HUES64 (cell line): ENCODE measurements around the gene CD6.
"Not testable (repeated sequence)": the region's sequence is repeated elsewhere in the genome, so short reads cannot be mapped to it uniquely, and the experiment has no call there.

Experiments
- H3K27ac ChIP-seq: 2 replicates; pipeline ENCODE4 v1.7.0; 2013; ENCODE audit warnings: low read depth, low read length, inconsistent platforms
- H3K27me3 ChIP-seq: 2 replicates; pipeline ENCODE4 v1.6.1; 2013; ENCODE audit warnings: mild to moderate bottlenecking, low read length; ENCODE audit not compliant: insufficient read depth
- H3K36me3 ChIP-seq: 2 replicates; pipeline ENCODE4 v1.6.1; 2013; ENCODE audit warnings: mild to moderate bottlenecking, low read length; ENCODE audit not compliant: insufficient read depth
- H3K4me1 ChIP-seq: 2 replicates; pipeline ENCODE4 v1.6.1; 2013; ENCODE audit warnings: mild to moderate bottlenecking, low read length, moderate library complexity; ENCODE audit not compliant: insufficient read depth
- H3K4me3 ChIP-seq: 2 replicates; pipeline ENCODE4 v1.5.1; 2013; ENCODE audit warnings: mild to moderate bottlenecking, low read length, moderate library complexity
- H3K9ac ChIP-seq: 2 replicates; pipeline ENCODE4 v1.6.1; 2013; ENCODE audit warnings: mild to moderate bottlenecking, low read depth, low read length
- H3K9me3 ChIP-seq: 2 replicates; pipeline ENCODE4 v1.6.1; 2013; ENCODE audit warnings: low read depth, low read length; ENCODE audit not compliant: insufficient read depth
- WGBS: fragments of 150-250, 120-280 bp; methylation state at CpG from one replicate; pipeline ENCODE4 v1.1.7; 2013; ENCODE audit warnings: missing lambda C conversion rate; 5-methylcytosine and 5-hydroxymethylcytosine counted together

The CD6 gene

DNA sequence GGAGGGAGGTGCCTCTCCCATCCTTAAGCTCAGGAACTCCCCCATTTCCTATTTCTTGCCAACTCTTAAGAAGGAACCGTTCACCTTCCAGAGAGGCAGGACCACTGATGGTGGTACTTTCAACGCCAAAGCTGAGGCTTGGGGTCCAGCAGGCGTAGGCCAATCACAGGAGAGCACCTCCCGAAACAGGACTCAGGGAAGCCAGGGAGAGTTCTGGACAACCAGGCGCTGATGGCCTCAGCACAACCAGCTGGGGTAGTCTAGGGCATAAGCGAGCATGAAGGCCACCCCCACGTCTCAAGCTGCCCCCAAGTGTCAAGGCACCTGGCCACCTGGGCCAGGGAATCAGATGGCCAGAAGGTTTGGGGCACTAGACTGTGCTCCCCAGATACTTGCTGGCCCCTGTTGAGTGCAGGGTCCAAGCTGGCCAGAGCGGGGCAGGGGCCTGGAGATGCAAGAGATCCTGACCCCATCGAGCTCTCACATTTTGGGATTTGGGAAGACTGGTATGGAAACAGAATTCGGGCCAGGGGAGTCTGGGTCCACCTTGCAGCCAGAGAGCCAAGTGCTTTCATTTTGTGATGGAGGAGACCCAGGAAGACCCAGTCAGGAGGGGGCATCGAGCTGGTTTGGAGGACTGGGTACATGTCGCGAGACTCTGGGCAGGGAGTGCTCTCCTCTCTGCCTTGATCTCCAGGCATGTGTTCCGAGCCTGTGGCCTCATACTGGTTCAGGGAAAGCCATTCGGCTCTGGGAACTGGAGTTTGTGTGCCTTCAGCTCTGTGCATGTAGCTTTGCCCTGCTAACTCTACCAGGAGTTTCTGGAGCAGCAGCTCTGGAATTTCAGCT is 926 bp downstream of the CD6 start:
- Histone ChIP-seq H3K27ac (no peak overlapping the region), H3K4me3 (no peak overlapping the region), H3K4me1 (no peaks in the 10 kb centered on the region), H3K9me3 (no peaks in the 10 kb centered on the region), H3K9ac (no peak overlapping the region), H3K27me3 (no peaks in the 10 kb centered on the region), H3K36me3 (no peaks in the 10 kb centered on the region)
- 93% methylated on average over 15 of the region's 15 CpGs for WGBS

DNA sequence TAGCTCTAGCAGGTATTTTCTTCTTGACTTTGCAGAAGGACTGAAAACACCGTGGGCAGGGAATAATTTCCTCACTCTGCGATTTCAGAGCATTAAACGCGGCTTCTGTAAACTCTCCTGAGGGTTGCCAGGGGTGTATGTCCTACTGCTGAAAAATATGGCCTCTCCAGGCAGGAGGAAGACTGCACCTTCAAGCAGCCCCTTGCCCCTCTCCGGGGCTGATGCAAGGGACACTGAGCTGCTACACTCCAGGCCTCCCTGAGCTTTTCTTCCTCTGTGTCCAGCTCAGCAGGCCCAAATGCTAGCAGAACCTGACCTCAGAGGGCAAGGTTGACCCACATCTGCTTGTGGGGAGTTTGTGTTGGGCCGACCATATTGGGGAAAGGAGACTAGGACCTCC is 2.2 kb downstream of the CD6 start:
- H3K9me3 ChIP-seq, result no peaks in the 10 kb centered on the region
- no peak overlapping the region for H3K9ac ChIP-seq
- no peaks in the 10 kb centered on the region for H3K36me3 ChIP-seq
- no peaks in the 10 kb centered on the region for H3K27me3 ChIP-seq
- 90% methylated on average over 6 of the region's 6 CpGs for WGBS
- no peak overlapping the region for H3K4me3 ChIP-seq
- no peaks in the 10 kb centered on the region for H3K4me1 ChIP-seq
- H3K27ac ChIP-seq, result no peak overlapping the region

DNA sequence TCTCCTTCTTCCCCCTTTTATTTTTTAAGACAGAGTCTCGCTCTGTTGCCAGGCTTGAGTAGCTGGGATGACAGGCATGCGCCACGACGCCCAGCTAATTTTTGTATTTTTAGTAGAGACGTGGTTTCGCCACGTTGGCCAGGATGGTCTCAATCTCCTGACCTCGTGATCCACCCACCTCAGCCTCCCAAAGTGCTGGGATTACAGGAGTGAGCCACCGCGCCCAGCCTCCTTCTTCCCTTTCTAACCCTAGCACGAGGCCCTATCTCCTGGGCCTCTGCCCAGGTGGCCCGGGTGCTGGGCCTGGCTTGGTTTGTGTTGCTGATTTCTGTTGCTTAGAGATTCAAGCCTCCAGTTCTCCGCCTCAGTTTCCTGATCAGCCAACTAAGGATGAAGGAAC is 2.8 kb downstream of the CD6 start:
- not testable (repeated sequence) for H3K27ac ChIP-seq, H3K27me3 ChIP-seq, H3K9me3 ChIP-seq, H3K36me3 ChIP-seq, H3K4me3 ChIP-seq, H3K4me1 ChIP-seq, H3K9ac ChIP-seq
- WGBS, result 94% methylated on average over 13 of the region's 13 CpGs

DNA sequence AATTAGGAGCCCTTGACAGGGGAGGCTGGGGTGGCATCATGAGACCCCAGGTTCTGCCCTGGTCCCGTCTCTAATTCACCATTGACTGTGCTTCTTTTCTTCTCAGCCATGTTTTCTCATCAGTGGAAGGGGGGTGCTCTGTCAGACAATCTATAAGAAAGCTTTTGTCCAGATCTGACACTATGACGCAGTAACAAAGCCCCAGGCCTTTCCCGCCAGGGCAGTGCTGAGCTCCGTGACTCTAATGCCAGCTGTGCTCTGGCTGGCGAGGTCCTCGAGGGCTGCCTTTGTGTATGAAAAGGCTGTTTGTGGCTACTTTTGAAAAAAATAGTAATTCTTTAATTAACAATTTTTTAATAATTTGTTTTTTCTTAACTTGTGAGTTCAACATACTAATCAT is 3.2 kb downstream of the CD6 start:
- 98% methylated on average over 6 of the region's 6 CpGs for WGBS
- Histone ChIP-seq H3K36me3 (no peaks in the 10 kb centered on the region), H3K27ac (no peak overlapping the region), H3K4me3 (no peak overlapping the region), H3K4me1 (no peaks in the 10 kb centered on the region), H3K9ac (no peak overlapping the region), H3K9me3 (no peaks in the 10 kb centered on the region), H3K27me3 (no peaks in the 10 kb centered on the region)

DNA sequence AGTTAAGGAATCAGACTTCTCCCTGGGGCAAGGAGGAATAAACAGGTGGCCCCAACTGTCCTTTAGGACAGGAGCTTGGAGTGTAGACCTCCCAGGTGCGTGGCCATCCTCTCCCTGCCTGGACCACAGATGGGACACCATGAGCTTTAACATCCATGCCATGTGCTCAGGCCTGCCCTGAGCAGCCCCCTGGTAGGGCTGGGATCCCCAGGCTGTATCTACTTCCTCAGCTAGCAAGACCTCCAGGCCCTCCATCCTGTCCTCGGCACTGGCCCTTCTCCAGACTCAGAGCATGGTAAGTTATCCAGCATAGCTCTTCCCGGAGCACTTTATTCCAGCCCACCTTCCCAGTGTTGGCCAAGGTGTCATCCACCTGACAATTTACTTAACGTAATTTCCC is 5.7 kb downstream of the CD6 start:
- no peaks in the 10 kb centered on the region for H3K36me3 ChIP-seq
- no peaks in the 10 kb centered on the region for H3K9me3 ChIP-seq
- no peaks in the 10 kb centered on the region for H3K27me3 ChIP-seq
- no peaks in the 10 kb centered on the region for H3K4me1 ChIP-seq
- H3K4me3 ChIP-seq, result no peak overlapping the region
- no peak overlapping the region for H3K9ac ChIP-seq
- WGBS, result 91% methylated on average over 4 of the region's 4 CpGs
- no peak overlapping the region for H3K27ac ChIP-seq

DNA sequence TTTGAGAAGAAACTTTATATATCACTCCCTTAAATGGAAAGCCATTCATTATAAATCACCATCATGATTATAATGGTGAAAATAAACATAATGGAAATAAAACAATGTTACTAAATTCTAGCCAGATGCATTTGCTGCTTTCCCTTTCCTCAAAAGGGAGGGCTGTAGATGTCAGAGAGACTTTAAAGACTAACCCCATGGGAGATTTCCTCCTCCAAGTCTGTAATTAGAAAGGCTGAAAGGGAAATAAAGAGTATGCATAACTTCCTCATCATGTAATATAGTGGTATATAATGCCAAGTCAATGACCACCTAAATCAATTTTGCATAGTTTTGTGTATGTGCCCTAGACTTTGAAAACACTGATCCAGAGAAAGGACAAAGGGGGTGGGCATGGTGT is 6.4 kb downstream of the CD6 start:
- Histone ChIP-seq H3K27me3 (no peaks in the 10 kb centered on the region), H3K9ac (no peak overlapping the region), H3K27ac (no peak overlapping the region), H3K36me3 (no peaks in the 10 kb centered on the region), H3K4me3 (no peak overlapping the region), H3K9me3 (no peaks in the 10 kb centered on the region), H3K4me1 (no peaks in the 10 kb centered on the region)

DNA sequence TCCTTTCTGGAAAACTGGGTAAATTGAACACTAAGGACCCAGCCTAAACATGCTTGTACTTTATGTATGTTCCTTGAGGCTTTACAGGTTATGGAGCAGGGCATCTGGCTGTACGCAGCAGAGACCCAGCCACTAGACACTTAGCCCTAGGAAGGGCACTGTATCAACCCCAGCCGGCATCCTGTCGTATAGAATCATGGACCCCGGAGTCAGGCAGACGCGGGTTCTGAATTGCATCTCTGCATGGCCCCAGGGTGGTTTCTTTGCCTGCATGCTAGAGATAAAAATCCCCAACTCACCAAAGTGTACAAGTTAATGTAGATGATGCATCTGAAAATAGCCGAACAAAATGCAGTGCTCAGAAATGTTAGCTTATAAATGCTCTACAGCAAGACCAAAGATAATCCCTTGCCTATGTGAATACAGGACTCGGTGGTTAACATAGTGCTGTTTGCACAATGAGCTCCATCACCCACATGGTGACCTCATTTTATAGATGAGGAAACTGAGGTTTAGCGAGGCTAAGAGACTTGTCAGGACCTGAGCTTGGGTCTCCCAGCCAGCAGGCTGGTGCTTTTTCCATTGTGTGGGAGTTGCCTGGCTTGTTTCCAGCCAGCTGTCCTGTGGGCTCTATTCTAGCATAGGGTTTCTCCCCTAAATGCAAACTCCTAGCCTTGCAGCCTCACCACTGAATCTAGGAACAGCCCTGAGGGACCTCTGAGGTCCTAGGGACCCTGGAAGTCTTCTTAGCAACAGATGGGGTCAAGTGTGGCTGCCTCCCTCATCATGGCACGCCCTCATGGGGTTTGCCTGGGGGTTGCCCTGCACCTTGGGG is 7.3 kb downstream of the CD6 start:
- H3K9me3 ChIP-seq, result no peaks in the 10 kb centered on the region
- H3K36me3 ChIP-seq, result no peaks in the 10 kb centered on the region
- H3K9ac ChIP-seq, result no peak overlapping the region
- H3K4me1 ChIP-seq, result no peaks in the 10 kb centered on the region
- H3K27ac ChIP-seq, result no peak overlapping the region
- no peaks in the 10 kb centered on the region for H3K27me3 ChIP-seq
- no peak overlapping the region for H3K4me3 ChIP-seq
- 90% methylated on average over 10 of the region's 10 CpGs for WGBS

DNA sequence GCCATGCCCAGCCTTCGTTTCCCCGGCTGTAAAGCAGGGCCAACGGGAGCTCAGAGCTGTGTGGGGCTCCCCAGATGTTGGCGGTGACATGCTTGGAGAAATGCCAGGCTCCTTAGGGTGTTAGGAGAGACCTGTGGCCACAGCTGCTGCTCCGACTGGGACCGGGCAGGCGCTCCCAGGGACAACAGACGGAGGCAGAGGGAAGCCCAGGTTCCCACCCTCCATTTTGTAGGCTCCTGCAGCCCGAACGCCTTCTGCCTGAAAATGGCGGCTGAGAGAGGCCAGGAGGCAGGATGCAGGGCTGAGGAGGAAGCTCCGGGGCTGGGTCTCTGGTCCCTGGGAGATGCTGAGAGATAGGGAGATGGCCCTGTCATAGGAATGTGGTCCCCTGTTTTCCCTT is 10.0 kb downstream of the CD6 start:
- Histone ChIP-seq H3K9me3 (no peaks in the 10 kb centered on the region), H3K9ac (no peak overlapping the region), H3K4me3 (no peak overlapping the region), H3K27me3 (no peaks in the 10 kb centered on the region), H3K4me1 (no peaks in the 10 kb centered on the region), H3K36me3 (no peaks in the 10 kb centered on the region), H3K27ac (no peak overlapping the region)
- 87% methylated on average over 12 of the region's 12 CpGs for WGBS

DNA sequence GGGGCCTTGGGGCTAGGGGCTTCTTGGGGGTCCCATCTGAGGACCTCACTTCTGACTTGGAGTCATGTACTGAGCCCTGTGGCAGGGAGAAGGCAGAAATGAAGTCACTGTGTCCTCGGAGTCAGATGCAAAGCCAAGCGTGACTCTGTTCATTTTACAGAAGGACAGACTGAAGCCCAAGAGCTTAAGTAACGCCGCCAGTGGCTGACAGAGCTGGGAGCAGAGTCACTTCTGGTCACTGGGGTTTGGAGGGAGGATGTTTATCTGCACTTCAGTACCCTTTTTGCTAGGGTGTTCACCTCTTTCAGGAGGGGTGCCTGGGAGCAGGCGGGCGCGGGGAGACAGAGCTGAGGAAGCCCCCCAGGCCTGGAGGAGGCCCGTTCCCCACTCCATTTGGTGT is 10.7 kb downstream of the CD6 start:
- H3K4me3 ChIP-seq, result no peak overlapping the region
- H3K27ac ChIP-seq, result no peak overlapping the region
- WGBS, result 93% methylated on average over 8 of the region's 8 CpGs
- H3K4me1 ChIP-seq, result no peaks in the 10 kb centered on the region
- no peaks in the 10 kb centered on the region for H3K9me3 ChIP-seq
- no peak overlapping the region for H3K9ac ChIP-seq
- no peaks in the 10 kb centered on the region for H3K36me3 ChIP-seq
- H3K27me3 ChIP-seq, result no peaks in the 10 kb centered on the region; the same call in 1 of the 2 replicates

DNA sequence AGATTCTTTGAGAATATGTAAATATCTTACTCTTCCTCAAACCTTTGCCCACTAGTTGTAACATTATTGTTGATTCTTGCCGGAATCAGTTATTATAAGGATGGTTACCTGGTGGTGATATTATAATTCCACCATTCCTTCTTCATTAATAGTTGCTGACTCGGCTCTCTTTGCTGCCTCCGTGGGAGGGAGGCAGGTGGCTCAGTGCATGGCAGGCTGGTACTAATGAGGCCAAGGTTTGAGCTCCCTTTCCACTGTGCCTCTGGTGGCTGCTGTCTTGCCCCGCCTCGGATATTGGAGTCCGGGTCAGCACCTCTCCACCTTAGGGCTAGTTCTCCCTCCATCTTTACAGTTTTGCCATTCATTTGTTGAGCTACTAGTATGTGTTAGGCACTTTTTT is 12.7 kb downstream of the CD6 start:
- no peak overlapping the region for H3K27ac ChIP-seq
- no peaks in the 10 kb centered on the region for H3K4me1 ChIP-seq
- 66% methylated on average over 5 of the region's 6 CpGs for WGBS
- H3K4me3 ChIP-seq, result no peak overlapping the region
- H3K27me3 ChIP-seq, result no peaks in the 10 kb centered on the region; the same call in 1 of the 2 replicates
- H3K9me3 ChIP-seq, result no peaks in the 10 kb centered on the region
- no peaks in the 10 kb centered on the region for H3K36me3 ChIP-seq
- no peak overlapping the region for H3K9ac ChIP-seq

DNA sequence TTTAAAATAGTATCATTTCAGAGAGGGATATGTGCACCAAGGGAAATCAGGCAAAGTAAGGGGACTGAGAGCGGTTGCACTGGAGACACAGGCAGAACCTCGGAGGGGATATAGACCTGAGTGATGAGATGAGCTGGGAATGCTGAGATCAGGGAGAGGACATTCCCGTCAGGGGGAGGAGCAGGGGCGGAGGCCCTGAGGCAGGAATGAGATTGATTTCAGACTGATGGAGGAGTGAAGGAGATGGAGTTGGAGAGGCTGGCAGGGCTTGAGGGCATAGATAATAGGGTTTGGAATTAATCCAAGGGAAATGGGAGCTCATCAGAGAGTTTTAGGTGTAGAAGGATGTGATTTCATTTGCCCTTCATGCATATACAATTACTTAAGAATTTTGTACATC is 13.2 kb downstream of the CD6 start:
- WGBS, result 59% methylated on average over 4 of the region's 4 CpGs
- no peak overlapping the region for H3K4me3 ChIP-seq

More for the DNA sequence above, 13.2 kb downstream of the CD6 start:
- Histone ChIP-seq H3K9ac (no peak overlapping the region), H3K9me3 (no peaks in the 10 kb centered on the region), H3K27ac (no peak overlapping the region), H3K36me3 (no peaks in the 10 kb centered on the region), H3K27me3 (no peaks in the 10 kb centered on the region; the same call in 1 of the 2 replicates), H3K4me1 (no peaks in the 10 kb centered on the region)
